Astrocyte of the spinal cord (primary cell): ENCODE measurements around the gene AASDH.

Experiments
- DNase-seq: peaks from one replicate; pipeline ENCODE4 v3.0.0; 2011; ENCODE audit warnings: low read depth, low spot score
- H3K4me3 ChIP-seq: 2 replicates; pipeline ENCODE4 v1.5.1; 2011; ENCODE audit warnings: low read depth, mild to moderate bottlenecking, low read length, moderate library complexity
- CTCF ChIP-seq: IDR thresholded peaks from 2 replicates; pipeline ENCODE4 v1.5.1; 2012; ENCODE audit warnings: low read depth, mild to moderate bottlenecking, low read length, inconsistent platforms
- in situ Hi-C: cut with HindIII; loops from 2 replicates; pipeline ENCODE4 v1.10.0; 2017; ENCODE audit warnings: low sequenced_read_pairs

The AASDH gene

GRCh38 chr4:56348576-56348975 is 38.7 kb downstream of the AASDH start:
- in situ Hi-C loops, result no loop called here
- no peak overlapping the region for H3K4me3 ChIP-seq
- no peak for DNase-seq
- no peak for TF ChIP-seq CTCF

- H3K4me3 ChIP-seq, result no peak overlapping the region
- TF ChIP-seq CTCF, result no peak
- DNase-seq, result no peak
- in situ Hi-C loops, result no loop called here
These were observed 41.8 kb downstream of the AASDH start for GRCh38 chr4:56345458-56345857.

GRCh38 chr4:56342746-56343145 is 44.5 kb downstream of the AASDH start:
- peak; percentile 53 for DNase-seq
- in situ Hi-C loops, result no loop called here
- no peak overlapping the region for H3K4me3 ChIP-seq
- no peak for TF ChIP-seq CTCF

GRCh38 chr4:56330691-56331090 is 56.6 kb downstream of the AASDH start:
- TF ChIP-seq CTCF, result no peak
- peak; percentile 38 for DNase-seq
- in situ Hi-C loops, result no loop called here
- H3K4me3 ChIP-seq, result no peak overlapping the region

GRCh38 chr4:56326363-56326762 is 60.9 kb downstream of the AASDH start:
- DNase-seq, result no peak
- no peak overlapping the region for H3K4me3 ChIP-seq
- TF ChIP-seq CTCF, result no peak
- in situ Hi-C loops, result no loop called here

GRCh38 chr4:56324011-56324610 is 63.2 kb downstream of the AASDH start:
- DNase-seq, result no peak
- in situ Hi-C loops, result no loop called here
- no peak overlapping the region for H3K4me3 ChIP-seq
- no peak for TF ChIP-seq CTCF

- TF ChIP-seq CTCF, result no peak
- no peak overlapping the region for H3K4me3 ChIP-seq
- in situ Hi-C loops, result no loop called here
- DNase-seq, result no peak
These were observed 64.0 kb downstream of the AASDH start for GRCh38 chr4:56323327-56323726.
